IPS-11a (cell line): ENCODE measurements around the gene IL1RAPL1.

Source experiments
- H3K4me3 ChIP-seq: one replicate; pipeline ENCODE4 v1.5.1; 2013; ENCODE audit warnings: low read depth, low read length, control low read depth

Gene IL1RAPL1

DNA sequence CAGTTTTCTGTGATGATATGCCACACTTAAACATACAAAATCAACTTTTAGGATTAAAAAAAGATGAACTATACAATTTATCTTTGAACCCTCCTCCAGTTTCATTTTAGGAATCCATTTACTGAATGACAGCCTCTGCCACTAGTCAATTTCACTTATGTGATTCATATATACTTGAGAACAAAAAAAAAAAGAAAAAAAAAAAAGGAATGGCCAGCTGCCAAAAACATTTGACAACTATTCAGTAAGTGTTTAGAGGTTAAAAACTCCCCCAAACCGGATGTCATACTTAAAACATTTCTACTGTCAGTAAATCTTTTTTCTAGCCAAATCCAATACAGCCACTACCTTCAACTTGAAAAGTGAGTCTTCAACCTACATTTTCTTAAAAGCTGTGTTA lies 1361.4 kb downstream of the IL1RAPL1 start:
- H3K4me3 ChIP-seq, result no peak overlapping the region

DNA sequence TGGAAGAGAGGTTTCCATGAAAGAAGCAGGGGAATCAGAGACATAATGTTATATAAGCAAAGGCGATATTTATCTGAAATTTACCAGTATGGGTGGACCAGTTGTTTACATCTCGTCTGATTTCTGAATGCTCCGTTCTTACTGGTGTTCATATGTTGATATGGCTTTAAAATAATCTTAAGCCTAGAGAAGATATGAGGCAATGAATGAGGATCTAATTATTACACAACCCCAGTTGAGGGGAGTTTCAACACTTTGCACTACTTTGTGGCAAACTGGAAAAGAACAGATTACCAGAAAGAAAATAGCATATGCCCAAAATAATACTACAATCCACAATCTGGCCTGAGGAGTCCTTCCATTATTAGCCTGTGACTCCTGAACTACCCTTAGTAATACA lies 1364.8 kb downstream of the IL1RAPL1 start:
- H3K4me3 ChIP-seq, result no peak overlapping the region

DNA sequence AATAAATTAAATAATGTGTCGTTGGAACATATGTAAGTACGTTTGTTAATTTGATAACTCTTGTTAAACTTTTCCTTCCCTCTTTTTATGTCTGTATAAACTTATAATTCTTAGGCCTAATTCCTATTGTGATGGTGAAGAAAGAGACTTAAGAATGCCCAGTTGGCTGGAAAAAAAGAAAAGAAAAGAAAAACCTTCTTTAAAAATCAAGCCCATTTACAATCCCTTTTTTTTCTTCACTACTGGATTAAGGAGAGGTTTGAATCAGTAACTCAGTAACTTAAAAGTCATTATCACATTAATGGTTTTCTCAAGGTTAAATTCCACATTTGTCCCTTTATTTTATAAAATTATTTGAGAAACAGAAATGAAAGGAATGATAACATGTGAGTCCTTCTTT lies 1374.8 kb downstream of the IL1RAPL1 start:
- H3K4me3 ChIP-seq, result no peak overlapping the region

DNA sequence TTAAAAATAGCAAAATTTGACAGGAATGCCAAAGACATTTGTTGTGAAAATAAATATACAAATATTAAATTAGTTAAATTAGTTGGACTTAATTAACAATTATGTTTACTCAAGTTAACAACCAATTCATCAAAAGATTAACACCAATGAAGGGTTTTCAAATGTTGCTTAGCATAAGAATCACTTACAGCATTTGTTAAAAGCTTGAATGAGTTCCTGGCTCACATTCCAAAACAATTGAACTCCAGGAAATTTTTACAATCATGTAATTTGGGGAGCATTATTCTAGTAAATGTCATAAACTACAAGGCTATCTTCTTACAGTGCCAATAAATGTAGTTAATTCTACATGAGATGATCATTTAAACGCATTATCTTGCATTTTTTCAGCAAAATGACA lies 1378.4 kb downstream of the IL1RAPL1 start:
- H3K4me3 ChIP-seq, result no peak overlapping the region

DNA sequence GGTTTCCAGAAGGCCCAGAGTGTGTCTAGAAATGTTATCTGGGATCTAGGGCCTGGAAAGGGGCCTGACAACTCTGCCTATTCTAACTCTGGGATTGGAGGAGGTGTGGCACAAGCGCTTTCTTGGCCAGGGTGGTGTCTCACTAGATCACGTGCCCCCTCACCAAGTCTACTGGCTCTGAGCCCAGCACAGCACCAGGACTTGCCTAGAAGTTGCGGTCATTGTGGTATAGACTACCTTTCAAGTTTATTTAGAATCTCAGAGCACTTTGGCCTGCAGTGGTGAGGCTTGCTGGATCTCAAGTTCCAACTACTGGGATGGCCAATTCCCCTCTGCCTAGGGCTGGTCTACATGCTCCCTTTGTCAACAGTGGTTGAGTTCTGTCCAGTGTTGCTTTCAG lies 1404.8 kb downstream of the IL1RAPL1 start:
- no peak overlapping the region for H3K4me3 ChIP-seq

DNA sequence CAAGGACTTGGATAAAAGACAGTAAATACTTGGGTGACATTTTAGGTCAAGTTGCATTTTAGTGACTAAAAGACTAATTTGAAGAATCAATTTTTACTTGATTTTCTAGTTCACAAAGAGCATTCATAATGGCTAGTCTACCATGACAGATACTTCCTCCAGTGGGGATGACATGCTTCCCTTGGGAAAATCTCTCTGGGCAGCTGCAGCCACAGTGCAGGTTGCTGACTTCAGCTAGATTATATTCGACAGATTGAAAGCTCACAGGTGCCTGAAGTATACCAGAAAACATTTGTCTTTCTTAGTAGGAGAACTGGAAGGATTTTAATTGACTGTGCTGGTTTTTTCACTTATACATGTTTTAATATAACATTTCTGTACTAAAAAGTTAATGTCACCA lies 1418.6 kb downstream of the IL1RAPL1 start:
- no peak overlapping the region for H3K4me3 ChIP-seq
